Left lobe of liver (tissue), 2 donors: ENCODE data around the gene FKBP2. TPM values are rescaled to one million over a fixed set of nuclear protein-coding genes. Genes with fewer than 3 reads are reported as not detected.

Experiments
- ATAC-seq: fragments of 200-7000 bp; cut with Tn5 transposase; one replicate; pipeline ENCODE4 v1.9.1; 2020; ENCODE audit warnings: mild to moderate bottlenecking, moderate library complexity
- DNase-seq: peaks from one replicate; pipeline ENCODE4 v3.0.0-alpha.2; 2020; ENCODE audit warnings: low spot score
- total RNA-seq: library from RNA; stranded (reverse); gene quantifications from one replicate; pipeline ENCODE4 v1.2.1, GENCODE V29; 2021
- donor health status: DM: no; HTN: no; CAD: no; lungs with moderate emphysema.
- donor health status: DM: no; HTN: yes; CAD: no.

FKBP2 gene
- total RNA-seq, 1 donor from 2014 or later: 82.6 TPM

DNA sequence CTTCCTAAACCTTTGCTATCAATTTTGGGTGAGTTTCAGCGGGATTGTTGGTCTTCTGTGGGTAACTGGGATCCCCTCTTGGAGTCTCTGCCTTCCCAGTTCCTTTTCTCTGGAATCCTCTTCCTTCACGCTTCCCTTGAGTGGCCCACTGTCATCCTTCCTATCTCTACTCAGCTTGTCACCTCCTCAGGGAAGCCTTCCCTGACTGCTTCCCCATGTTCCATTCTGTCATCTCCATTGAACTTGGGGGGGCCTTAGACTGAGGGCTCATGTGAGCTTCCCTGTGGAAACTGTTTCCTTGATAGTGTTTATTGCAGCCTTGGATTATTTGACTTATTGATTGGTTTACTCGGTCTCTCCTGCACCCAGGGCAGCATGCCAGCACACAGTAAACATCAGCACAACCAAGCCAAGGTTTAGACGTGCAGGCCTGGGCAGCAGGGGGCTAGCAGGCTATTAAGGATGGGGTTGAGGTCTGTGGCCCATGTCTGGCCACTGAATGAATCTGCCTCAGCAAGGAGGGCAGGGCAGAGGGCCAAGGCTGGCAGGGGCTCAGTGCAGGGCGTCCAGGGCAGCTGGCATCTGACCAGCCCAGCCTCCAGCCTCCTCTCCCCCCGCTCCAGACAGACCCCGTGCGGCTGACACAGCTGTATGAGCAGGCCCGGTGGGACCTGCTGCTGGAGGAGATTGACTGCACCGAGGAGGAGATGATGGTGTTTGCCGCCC is 22.1 kb upstream of the FKBP2 start:
- DNase-seq: peak; percentile 81
- ATAC-seq: peak; percentile 81

DNA sequence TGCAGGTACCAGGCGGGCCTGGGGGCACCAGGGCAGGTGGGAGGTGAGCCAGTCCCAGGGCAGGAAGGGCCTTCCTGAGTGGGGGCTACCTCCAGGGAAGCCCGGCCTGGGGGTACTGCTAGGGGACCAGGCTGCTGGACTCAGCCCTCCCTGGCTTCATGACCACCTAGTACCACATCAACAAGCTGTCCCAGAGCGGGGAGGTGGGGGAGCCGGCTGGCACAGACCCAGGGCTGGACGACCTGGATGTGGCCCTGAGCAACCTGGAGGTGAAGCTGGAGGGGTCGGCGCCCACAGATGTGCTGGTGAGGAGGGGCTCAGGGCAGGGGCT is 21.6 kb upstream of the FKBP2 start:
- ATAC-seq: peak; percentile 4
- peak; percentile 52 for DNase-seq

DNA sequence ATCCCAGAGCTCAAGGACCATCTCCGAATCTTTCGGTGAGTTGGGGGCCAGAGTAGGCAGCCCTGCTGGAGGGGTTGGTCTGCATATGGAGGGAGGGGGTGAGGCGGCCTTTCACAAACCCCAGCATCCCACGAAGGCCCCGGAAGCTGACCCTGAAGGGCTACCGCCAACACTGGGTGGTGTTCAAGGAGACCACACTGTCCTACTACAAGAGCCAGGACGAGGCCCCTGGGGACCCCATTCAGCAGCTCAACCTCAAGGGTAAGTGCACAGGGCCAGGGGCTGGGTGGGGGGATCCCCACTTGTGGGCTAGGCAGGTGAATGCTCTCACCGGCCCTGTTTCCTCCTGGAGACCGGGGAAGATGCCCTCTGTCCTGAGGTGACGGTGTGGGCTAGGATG is 21.1 kb upstream of the FKBP2 start:
- DNase-seq: no peak
- ATAC-seq: no peak

DNA sequence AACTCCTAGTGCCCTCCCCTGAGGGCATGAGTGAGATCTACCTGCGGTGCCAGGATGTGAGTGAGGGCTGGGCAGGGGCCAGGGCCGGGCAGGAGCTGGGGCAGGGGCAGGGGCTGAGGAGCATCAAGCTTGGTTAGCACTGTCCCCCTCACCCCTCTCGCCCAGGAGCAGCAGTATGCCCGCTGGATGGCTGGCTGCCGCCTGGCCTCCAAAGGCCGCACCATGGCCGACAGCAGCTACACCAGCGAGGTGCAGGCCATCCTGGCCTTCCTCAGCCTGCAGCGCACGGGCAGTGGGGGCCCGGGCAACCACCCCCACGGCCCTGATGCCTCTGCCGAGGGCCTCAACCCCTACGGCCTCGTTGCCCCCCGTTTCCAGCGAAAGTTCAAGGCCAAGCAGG is 20.6 kb upstream of the FKBP2 start:
- DNase-seq (peak; percentile 46), ATAC-seq (no peak)

- no peak for ATAC-seq
- peak; percentile 47 for DNase-seq
These were observed 20.1 kb upstream of the FKBP2 start for GRCh38 chr11:64220798-64221197.

GRCh38 chr11:64222651-64223000 is 18.3 kb upstream of the FKBP2 start:
- ATAC-seq (no peak), DNase-seq (no peak)

DNA sequence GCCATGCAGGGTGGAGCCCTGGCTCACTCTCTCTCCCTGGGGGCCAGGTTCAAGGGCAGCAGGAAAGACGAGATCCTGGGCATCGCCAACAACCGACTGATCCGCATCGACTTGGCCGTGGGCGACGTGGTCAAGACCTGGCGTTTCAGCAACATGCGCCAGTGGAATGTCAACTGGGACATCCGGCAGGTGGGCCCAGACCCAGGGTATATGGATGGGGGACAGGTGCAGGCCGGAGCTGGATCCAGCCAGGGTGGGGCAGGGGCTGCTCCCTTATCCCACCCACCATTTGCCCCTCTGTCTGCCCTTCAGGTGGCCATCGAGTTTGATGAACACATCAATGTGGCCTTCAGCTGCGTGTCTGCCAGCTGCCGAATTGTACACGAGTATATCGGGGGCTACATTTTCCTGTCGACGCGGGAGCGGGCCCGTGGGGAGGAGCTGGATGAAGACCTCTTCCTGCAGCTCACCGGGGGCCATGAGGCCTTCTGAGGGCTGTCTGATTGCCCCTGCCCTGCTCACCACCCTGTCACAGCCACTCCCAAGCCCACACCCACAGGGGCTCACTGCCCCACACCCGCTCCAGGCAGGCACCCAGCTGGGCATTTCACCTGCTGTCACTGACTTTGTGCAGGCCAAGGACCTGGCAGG is 17.8 kb upstream of the FKBP2 start:
- DNase-seq: peak; percentile 48
- ATAC-seq: no peak

- DNase-seq: peak; percentile 48
- ATAC-seq: no peak
These were observed 16.6 kb upstream of the FKBP2 start for GRCh38 chr11:64224151-64224890.

GRCh38 chr11:64224891-64225607 is 15.8 kb upstream of the FKBP2 start:
- no peak for ATAC-seq

GRCh38 chr11:64225608-64226506 is 15.0 kb upstream of the FKBP2 start, which contains the start of the genes NUDT22 and TRPT1:
NUDT22 (plus strand) TSS chr11:64226274; CDS start chr11:64226653, 379 bp downstream.
TRPT1 (minus strand) TSS chr11:64226186; CDS start chr11:64225860, 326 bp downstream.
- ATAC-seq: peak; percentile 85

More at GRCh38 chr11:64224891-64225607, 15.8 kb upstream of the FKBP2 start:
- no peak for DNase-seq

DNA sequence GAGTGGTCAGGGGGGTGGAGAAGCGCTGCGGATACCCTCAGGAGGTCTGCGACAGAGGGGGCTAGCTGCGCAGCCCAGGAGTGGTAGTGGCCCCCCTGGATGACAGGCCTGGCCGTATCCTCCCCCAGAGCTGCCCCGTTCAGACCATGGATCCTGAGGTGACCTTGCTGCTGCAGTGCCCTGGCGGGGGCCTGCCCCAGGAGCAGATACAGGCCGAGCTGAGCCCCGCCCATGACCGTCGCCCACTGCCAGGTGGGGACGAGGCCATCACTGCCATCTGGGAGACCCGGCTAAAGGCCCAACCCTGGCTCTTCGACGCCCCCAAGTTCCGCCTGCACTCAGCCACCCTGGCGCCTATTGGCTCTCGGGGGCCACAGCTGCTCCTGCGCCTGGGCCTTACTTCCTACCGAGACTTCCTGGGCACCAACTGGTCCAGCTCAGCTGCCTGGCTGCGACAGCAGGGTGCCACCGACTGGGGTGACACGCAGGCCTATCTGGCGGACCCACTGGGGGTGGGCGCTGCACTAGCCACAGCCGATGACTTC is 14.3 kb upstream of the FKBP2 start:
- DNase-seq (no peak), ATAC-seq (peak; percentile 35)

More at GRCh38 chr11:64225608-64226506, 15.0 kb upstream of the FKBP2 start, which contains the start of the genes NUDT22 and TRPT1:
- DNase-seq: peak; percentile 94

- no peak for DNase-seq
- ATAC-seq: no peak
These were observed 13.4 kb upstream of the FKBP2 start for GRCh38 chr11:64227405-64227956.

- DNase-seq: no peak
- ATAC-seq: no peak
These were observed 11.7 kb upstream of the FKBP2 start for GRCh38 chr11:64229090-64229743.

DNA sequence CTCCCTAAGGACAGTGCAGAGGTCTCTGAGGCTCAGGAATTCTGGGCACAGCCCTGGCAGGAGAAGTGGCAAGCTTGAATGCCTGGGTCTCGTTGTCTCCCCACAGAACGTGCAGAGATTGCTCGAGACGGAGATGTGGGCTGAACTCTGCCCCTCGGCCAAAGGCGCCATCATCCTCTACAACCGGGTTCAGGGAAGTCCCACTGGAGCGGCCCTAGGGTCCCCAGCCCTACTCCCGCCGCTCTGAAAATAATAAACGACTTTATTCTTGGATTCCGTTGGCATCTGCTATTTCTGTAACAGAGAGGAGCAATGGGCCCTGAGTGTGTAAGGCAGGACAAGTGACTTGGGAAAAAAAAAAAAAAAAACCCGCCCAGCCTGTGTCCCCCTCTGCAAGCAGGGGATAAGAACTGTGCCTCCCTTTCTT is 11.1 kb upstream of the FKBP2 start:
- ATAC-seq (no peak), DNase-seq (no peak)

GRCh38 chr11:64230171-64230984 is 10.5 kb upstream of the FKBP2 start, which contains the start of gene DNAJC4:
DNAJC4 (plus strand) TSS chr11:64230548; CDS start chr11:64230855, 307 bp downstream.
- peak; percentile 72 for ATAC-seq
- peak; percentile 94 for DNase-seq

- ATAC-seq (no peak), DNase-seq (no peak)
These were observed 9.9 kb upstream of the FKBP2 start for GRCh38 chr11:64230985-64231365.

- ATAC-seq (no peak), DNase-seq (no peak)
These were observed 9.3 kb upstream of the FKBP2 start for GRCh38 chr11:64231546-64231945.
